Erythroblast (primary cell): ENCODE results near the gene P2RX1.

Experiments
- GATA1 ChIP-seq: IDR thresholded peaks from 2 replicates; pipeline ENCODE4 v1.6.1; 2011; ENCODE audit warnings: low read depth, mild to moderate bottlenecking, control low read depth, low read length, moderate library complexity
- POLR2A ChIP-seq: IDR thresholded peaks from 2 replicates; pipeline ENCODE4 v1.6.1; 2011; ENCODE audit warnings: mild to moderate bottlenecking, low read length

DNA sequence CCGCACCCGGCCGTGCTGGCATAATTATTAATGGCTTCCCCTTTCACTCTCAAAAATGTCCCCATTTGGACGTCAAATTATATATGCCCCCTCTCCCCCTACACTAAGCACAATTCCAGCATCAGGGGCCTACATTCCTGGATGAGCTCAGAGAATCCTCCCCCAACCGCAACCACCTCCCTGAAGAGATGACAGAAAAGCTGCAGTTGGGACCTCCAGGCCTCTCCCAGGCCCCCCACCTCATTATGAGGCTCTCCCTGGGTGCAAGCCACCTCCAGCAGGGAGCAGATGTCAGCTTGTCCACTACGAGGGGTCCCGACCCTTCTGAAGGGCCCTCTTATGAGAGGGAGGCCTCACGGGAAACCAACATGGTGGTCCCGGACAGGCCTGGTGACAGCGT, 51.7 kb downstream of the P2RX1 start:
- TF ChIP-seq POLR2A (no peak), GATA1 (no peak)
